SK-N-SH (cell line): Measurements from ENCODE around the gene LRMDA. TPM values are rescaled to one million over a fixed set of nuclear protein-coding genes. Genes with fewer than 3 reads are reported as not detected.
A peak's percentile ranks its signal among the peaks of the same experiment; 100 is the strongest.

ENCODE experiments used
- CTCF ChIA-PET: fragments of 300-600, 350-600 bp; formaldehyde crosslinking; extraction: SDS; loops from one replicate; lab custom pipeline; 2021; lab: Yijun Ruan, JAX
- POLR2A ChIA-PET: fragments of 350-600 bp; sonication (Branson Sonifier 250); formaldehyde crosslinking; extraction: SDS; loops from one replicate; lab custom pipeline; 2020; ENCODE audit warnings: antibody characterized with exemption, inconsistent platforms; lab: Yijun Ruan, JAX
- DNase-seq: peaks from one replicate; pipeline ENCODE4 v3.0.0; 2012
- H2AFZ ChIP-seq: fragments of 200-600 bp; sonication (generic); 2 replicates; pipeline ENCODE4 v1.8.1; 2016; ENCODE audit warnings: antibody characterized with exemption, mild to moderate bottlenecking, low read depth
- H3F3A ChIP-seq: fragments of 200-600 bp; sonication (generic); replicated peaks from 2 replicates; pipeline ENCODE3; 2016; ENCODE audit warnings: antibody characterized with exemption, mild to moderate bottlenecking; ENCODE audit not compliant: insufficient read depth
- H3K27ac ChIP-seq, 2 experiments: fragments of 200-500 bp in 1 of 2; fragments of 200-600 bp in 1 of 2; sonication (Bioruptor generic) in 1 of 2; sonication (generic), shearing (Covaris generic) in 1 of 2; 2 replicates each; pipeline versions ENCODE4 v1.5.1 to v1.6.1; 2014 to 2016; ENCODE audit warnings: low read depth in 2 of 2, inconsistent platforms in 1 of 2, low read length in 1 of 2, mild to moderate bottlenecking in 1 of 2, mixed read lengths in 1 of 2
- H3K27me3 ChIP-seq: fragments of 200-600 bp; sonication (generic), shearing (Covaris generic); 2 replicates; pipeline ENCODE4 v1.6.1; 2016; ENCODE audit warnings: mixed run types; ENCODE audit not compliant: insufficient read depth
- H3K36me3 ChIP-seq, 2 experiments: fragments of 200-500 bp in 1 of 2; fragments of 200-600 bp in 1 of 2; sonication (Bioruptor generic) in 1 of 2; sonication (generic) in 1 of 2; replicated peaks in 1 of 2; 2 replicates each; pipeline versions ENCODE3 to v1.5.1; 2014 to 2016; ENCODE audit warnings: low read length in 1 of 2, mild to moderate bottlenecking in 1 of 2; ENCODE audit not compliant: insufficient read depth in 2 of 2, control insufficient read depth in 1 of 2
- H3K4me1 ChIP-seq, 2 experiments: fragments of 200-500 bp in 1 of 2; fragments of 200-600 bp in 1 of 2; sonication (Bioruptor generic) in 1 of 2; sonication (generic), shearing (Covaris generic) in 1 of 2; 2 replicates each; pipeline versions ENCODE4 v1.5.1 to v1.6.1; 2014 to 2016; ENCODE audit warnings: low read depth in 1 of 2, low read length in 1 of 2, mixed run types in 1 of 2; ENCODE audit not compliant: insufficient read depth in 2 of 2, control insufficient read depth in 1 of 2
- H3K4me2 ChIP-seq: fragments of 200-600 bp; sonication (generic), shearing (Covaris generic); 2 replicates; pipeline ENCODE4 v1.6.1; 2017; ENCODE audit warnings: mixed run types
- H3K4me3 ChIP-seq, 2 experiments: fragments of 200-500 bp in 1 of 2; fragments of 200-600 bp in 1 of 2; sonication (Bioruptor generic) in 1 of 2; sonication (generic), shearing (Covaris generic) in 1 of 2; 2 replicates each; pipeline versions ENCODE4 v1.5.1 to v1.8.1; 2014 to 2016; ENCODE audit warnings: low read depth in 2 of 2, inconsistent platforms in 1 of 2, low read length in 1 of 2, mild to moderate bottlenecking in 1 of 2, mixed read lengths in 1 of 2, moderate library complexity in 1 of 2
- H3K79me2 ChIP-seq: fragments of 200-600 bp; sonication (generic); 2 replicates; pipeline ENCODE4 v1.8.1; 2017; ENCODE audit warnings: mild to moderate bottlenecking; ENCODE audit not compliant: insufficient read depth
- H3K9ac ChIP-seq: fragments of 200-600 bp; sonication (generic); 2 replicates; pipeline ENCODE4 v1.6.1; 2017; ENCODE audit warnings: mixed run types
- H3K9me2 ChIP-seq: fragments of 200-600 bp; sonication (generic); 2 replicates; pipeline ENCODE4 v1.6.1; 2017; ENCODE audit warnings: mixed run types
- H3K9me3 ChIP-seq: fragments of 200-600 bp; sonication (generic); 2 replicates; pipeline ENCODE4 v1.6.1; 2017; ENCODE audit warnings: mixed run types, mild to moderate bottlenecking, moderate library complexity
- H4K20me1 ChIP-seq: fragments of 200-600 bp; sonication (generic); 2 replicates; pipeline ENCODE4 v1.6.1; 2017; ENCODE audit warnings: mild to moderate bottlenecking, mixed run types; ENCODE audit not compliant: insufficient read depth
- CHD2 ChIP-seq: fragments of 150-350 bp; IDR thresholded peaks from 2 replicates; pipeline ENCODE4 v1.6.1; 2018; ENCODE audit warnings: low read length; ENCODE audit not compliant: partially characterized antibody
- CTCF ChIP-seq: fragments of 200-600 bp; sonication (generic); IDR thresholded peaks from 2 replicates; pipeline ENCODE4 v1.6.1; 2017; ENCODE audit warnings: antibody characterized with exemption, mild to moderate bottlenecking, moderate library complexity
- EZH2phosphoT487 ChIP-seq: fragments of 200-600 bp; sonication (generic); IDR thresholded peaks from 2 replicates; pipeline ENCODE4 v1.6.1; 2017; ENCODE audit warnings: low read depth, mixed run types, mild to moderate bottlenecking, antibody characterized with exemption, moderate library complexity, borderline replicate concordance
- FOSL2 ChIP-seq: IDR thresholded peaks from 2 replicates; pipeline ENCODE4 v1.4.0; 2012; ENCODE audit warnings: low read depth, mild to moderate bottlenecking, moderate library complexity, borderline replicate concordance
- MEF2A ChIP-seq: IDR thresholded peaks from 2 replicates; pipeline ENCODE4 v1.4.0; 2012; ENCODE audit warnings: low read depth, borderline replicate concordance
- MXI1 ChIP-seq: IDR thresholded peaks from 2 replicates; pipeline ENCODE4 v1.6.1; 2012; ENCODE audit warnings: mild to moderate bottlenecking, low read depth, low read length, improper control_type of control experiment
- NFIC ChIP-seq: IDR thresholded peaks from 2 replicates; pipeline ENCODE4 v1.4.0; 2012; ENCODE audit warnings: borderline replicate concordance
- PBX3 ChIP-seq: IDR thresholded peaks from 2 replicates; pipeline ENCODE4; 2012
- POLR2AphosphoS5 ChIP-seq: IDR thresholded peaks from 2 replicates; pipeline ENCODE4 v1.6.1; 2012; ENCODE audit warnings: low read depth, low read length
- RAD21 ChIP-seq: IDR thresholded peaks from 2 replicates; pipeline ENCODE4 v1.6.1; 2012; ENCODE audit warnings: mild to moderate bottlenecking, low read length
- RFX5 ChIP-seq: IDR thresholded peaks from 2 replicates; pipeline ENCODE4 v1.6.1; 2012; ENCODE audit warnings: mild to moderate bottlenecking, improper control_type of control experiment, low read length
- SIN3A ChIP-seq: IDR thresholded peaks from 2 replicates; pipeline ENCODE4 v1.6.1; 2012; ENCODE audit warnings: low read depth, mild to moderate bottlenecking, low read length, moderate library complexity, borderline replicate concordance
- TAF1 ChIP-seq: IDR thresholded peaks from 2 replicates; pipeline ENCODE4 v1.6.1; 2012; ENCODE audit warnings: low read depth, mild to moderate bottlenecking, low read length, moderate library complexity, borderline replicate concordance
- TCF12 ChIP-seq: IDR thresholded peaks from 2 replicates; pipeline ENCODE4 v1.4.0; 2012
- TEAD4 ChIP-seq: IDR thresholded peaks from 2 replicates; pipeline ENCODE4 v1.4.0; 2012; ENCODE audit warnings: mild to moderate bottlenecking, borderline replicate concordance; ENCODE audit not compliant: insufficient read depth
- USF2 ChIP-seq: fragments of 150-350 bp; IDR thresholded peaks from 2 replicates; pipeline ENCODE4 v1.6.1; 2017; ENCODE audit warnings: antibody characterized with exemption, low read length, low read depth, borderline replicate concordance
- ZBTB33 ChIP-seq: IDR thresholded peaks from 2 replicates; pipeline ENCODE4 v1.4.0; 2012; ENCODE audit warnings: low read depth, borderline replicate concordance
- WGBS: methylation state at CpG from one replicate; pipeline ENCODE4 v1.1.6; 2017; ENCODE audit warnings: low lambda C conversion rate; 5-methylcytosine and 5-hydroxymethylcytosine counted together
- polyA plus RNA-seq, 3 experiments: library from polyadenylated mRNA; depleted of rRNA; stranded (reverse); fragments of >200 nt; gene quantifications; 2 replicates each; pipeline ENCODE4 v1.2.3, GENCODE V29; 2012

The LRMDA gene
- polyA plus RNA-seq, 1 of the 3 experiments (the other 2 are of a cell fraction): 0.95 TPM

GRCh38 chr10:76301211-76301610, 869.8 kb downstream of the LRMDA start:
- POLR2A ChIA-PET: no interaction called here
- TF ChIP-seq MXI1 (no peak), PBX3 (no peak), CTCF (no peak), FOSL2 (no peak), TCF12 (no peak), SIN3A (no peak), POLR2AphosphoS5 (no peak), USF2 (no peak), RFX5 (no peak), TEAD4 (no peak), ZBTB33 (no peak), CHD2 (no peak), TAF1 (no peak), EZH2phosphoT487 (no peak), MEF2A (no peak), NFIC (no peak), RAD21 (no peak)
- 95% methylated on average over 4 of the region's 4 CpGs for WGBS
- Histone ChIP-seq H3K36me3 (no peaks in the 10 kb centered on the region), H3K79me2 (no peaks in the 10 kb centered on the region), H3K4me3 (no peak overlapping the region), H3K9me2 (no peaks in the 10 kb centered on the region), H4K20me1 (no peaks in the 10 kb centered on the region), H3K9ac (no peak overlapping the region), H3K4me2 (no peak overlapping the region), H2AFZ (peak overlapping the region; percentile 20; the same call in 1 of the 2 replicates), H3K4me1 (peaks cover 0 to 7% of the 10 kb centered on the region in 2 experiments; a peak in 2 of 4 replicates), H3K27me3 (no peaks in the 10 kb centered on the region), H3K27ac (no peak overlapping the region), H3F3A (peaks cover 5% of the 10 kb centered on the region), H3K9me3 (no peaks in the 10 kb centered on the region)
- DNase-seq: no peak
- CTCF ChIA-PET: interaction anchor here (1.4 to 4.7 kb wide), 3 partner anchors 167 to 391 kb away, joined by 4 to 26 read pairs (median 6); no protein-coding TSS in a partner anchor
